Sigmoid colon (tissue), 4 donors: Measurements from ENCODE around the gene VGLL4.

Experiments used
- CTCF ChIP-seq, 4 experiments: fragments of 450-650 bp in 3 of 4; fragments of 200-600 bp in 1 of 4; IDR thresholded peaks; one replicate each; pipeline ENCODE4 v1.5.1; 2016 to 2019; ENCODE audit warnings: antibody characterized with exemption in 4 of 4, mild to moderate bottlenecking in 3 of 4, moderate library complexity in 2 of 4
- EP300 ChIP-seq, 4 donors: sonication (generic); formaldehyde crosslinking; IDR thresholded peaks; one replicate each; pipeline ENCODE4 v1.6.1; 2017; ENCODE audit warnings: antibody characterized with exemption in 4 of 4

GRCh38 chr3:11606865-11607440, 36.8 kb downstream of the VGLL4 start:
- no peak for TF ChIP-seq CTCF (IDR thresholded peaks at IDR 0.05)
- TF ChIP-seq EP300 (IDR thresholded peaks at IDR 0.05) = no peak
